HepG2 (cell line): ENCODE measurements around the gene STIMATE.

Source experiments
- AGO1 ChIP-seq: fragments of 200-400 bp; formaldehyde crosslinking; IDR thresholded peaks from 2 replicates; pipeline ENCODE4 v1.6.1; 2017; ENCODE audit warnings: mild to moderate bottlenecking, low read depth, low read length, moderate library complexity; ENCODE audit not compliant: poor library complexity, severe bottlenecking
- CCAR2 ChIP-seq: fragments of 200-400 bp; formaldehyde crosslinking; optimal IDR thresholded peaks from 2 replicates; pipeline ENCODE3; 2018; ENCODE audit warnings: low read depth, mild to moderate bottlenecking, low read length, moderate library complexity
- FOXA1 ChIP-seq, 2 experiments: fragments of 450-650 bp in 1 of 2; sonication (generic) in 1 of 2; formaldehyde crosslinking in 1 of 2; IDR thresholded peaks; 2 replicates each; pipeline versions ENCODE4 v1.4.0 to v1.6.1; 2016 to 2020; ENCODE audit warnings: missing genetic modification reagents in 1 of 2
- MXI1 ChIP-seq: IDR thresholded peaks from 3 replicates; pipeline ENCODE4 v1.6.1; 2012; ENCODE audit warnings: low read depth, low read length, inconsistent platforms, borderline replicate concordance
- NFE2L2 ChIP-seq: fragments of 150-350 bp; IDR thresholded peaks from 2 replicates; pipeline ENCODE4 v1.6.1; 2014; ENCODE audit warnings: low read length
- SMAD3 ChIP-seq: sonication (generic); formaldehyde crosslinking; IDR thresholded peaks from 2 replicates; pipeline ENCODE4 v1.4.0; 2020; ENCODE audit warnings: missing genetic modification reagents
- ZNF143 ChIP-seq: sonication (generic); formaldehyde crosslinking; IDR thresholded peaks from 2 replicates; pipeline ENCODE4 v1.4.0; 2020; ENCODE audit warnings: missing genetic modification reagents
- ZNF556 ChIP-seq: sonication (generic); formaldehyde crosslinking; IDR thresholded peaks from 2 replicates; pipeline ENCODE4 v1.4.0; 2020; ENCODE audit warnings: mild to moderate bottlenecking, missing genetic modification reagents, borderline replicate concordance
- TF ChIP-seq, protein P1 (sequence below): sonication (generic); formaldehyde crosslinking; IDR thresholded peaks from 2 replicates; pipeline ENCODE4 v1.5.0; 2020; ENCODE audit warnings: mild to moderate bottlenecking, missing genetic modification reagents, borderline replicate concordance
- TF ChIP-seq, protein P2 (sequence below): sonication (generic); formaldehyde crosslinking; IDR thresholded peaks from 2 replicates; pipeline ENCODE4 v1.5.0; 2020; ENCODE audit warnings: missing genetic modification reagents
- TF ChIP-seq, protein P3 (sequence below): sonication (generic); formaldehyde crosslinking; IDR thresholded peaks from 2 replicates; pipeline ENCODE4 v1.5.0; 2020; ENCODE audit warnings: mild to moderate bottlenecking, missing genetic modification reagents, moderate library complexity

DNA sequence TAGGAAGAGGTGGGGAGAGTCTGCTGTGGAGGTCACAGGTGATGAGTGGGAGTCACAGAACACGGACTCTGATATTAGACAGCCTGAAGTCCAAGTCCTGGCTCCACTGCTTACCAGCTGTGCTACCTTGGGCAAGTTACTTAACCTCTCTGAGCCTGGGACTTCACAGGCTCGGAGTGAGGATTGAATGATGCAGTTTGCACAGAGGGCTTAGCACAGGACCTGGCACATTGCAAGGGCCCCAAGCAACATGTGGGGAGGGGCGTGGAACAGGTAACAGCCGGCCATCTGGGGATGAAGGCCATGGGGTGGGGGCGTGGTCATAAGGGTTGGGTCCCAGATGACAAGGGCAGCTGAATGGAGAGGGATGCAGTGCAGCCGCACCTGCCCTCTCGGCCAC is 107.0 kb downstream of the STIMATE start:
- no peak for TF ChIP-seq CCAR2
- no peak for TF ChIP-seq ZNF556 (CRISPR knock-in tag)
- TF ChIP-seq, protein P1, sequence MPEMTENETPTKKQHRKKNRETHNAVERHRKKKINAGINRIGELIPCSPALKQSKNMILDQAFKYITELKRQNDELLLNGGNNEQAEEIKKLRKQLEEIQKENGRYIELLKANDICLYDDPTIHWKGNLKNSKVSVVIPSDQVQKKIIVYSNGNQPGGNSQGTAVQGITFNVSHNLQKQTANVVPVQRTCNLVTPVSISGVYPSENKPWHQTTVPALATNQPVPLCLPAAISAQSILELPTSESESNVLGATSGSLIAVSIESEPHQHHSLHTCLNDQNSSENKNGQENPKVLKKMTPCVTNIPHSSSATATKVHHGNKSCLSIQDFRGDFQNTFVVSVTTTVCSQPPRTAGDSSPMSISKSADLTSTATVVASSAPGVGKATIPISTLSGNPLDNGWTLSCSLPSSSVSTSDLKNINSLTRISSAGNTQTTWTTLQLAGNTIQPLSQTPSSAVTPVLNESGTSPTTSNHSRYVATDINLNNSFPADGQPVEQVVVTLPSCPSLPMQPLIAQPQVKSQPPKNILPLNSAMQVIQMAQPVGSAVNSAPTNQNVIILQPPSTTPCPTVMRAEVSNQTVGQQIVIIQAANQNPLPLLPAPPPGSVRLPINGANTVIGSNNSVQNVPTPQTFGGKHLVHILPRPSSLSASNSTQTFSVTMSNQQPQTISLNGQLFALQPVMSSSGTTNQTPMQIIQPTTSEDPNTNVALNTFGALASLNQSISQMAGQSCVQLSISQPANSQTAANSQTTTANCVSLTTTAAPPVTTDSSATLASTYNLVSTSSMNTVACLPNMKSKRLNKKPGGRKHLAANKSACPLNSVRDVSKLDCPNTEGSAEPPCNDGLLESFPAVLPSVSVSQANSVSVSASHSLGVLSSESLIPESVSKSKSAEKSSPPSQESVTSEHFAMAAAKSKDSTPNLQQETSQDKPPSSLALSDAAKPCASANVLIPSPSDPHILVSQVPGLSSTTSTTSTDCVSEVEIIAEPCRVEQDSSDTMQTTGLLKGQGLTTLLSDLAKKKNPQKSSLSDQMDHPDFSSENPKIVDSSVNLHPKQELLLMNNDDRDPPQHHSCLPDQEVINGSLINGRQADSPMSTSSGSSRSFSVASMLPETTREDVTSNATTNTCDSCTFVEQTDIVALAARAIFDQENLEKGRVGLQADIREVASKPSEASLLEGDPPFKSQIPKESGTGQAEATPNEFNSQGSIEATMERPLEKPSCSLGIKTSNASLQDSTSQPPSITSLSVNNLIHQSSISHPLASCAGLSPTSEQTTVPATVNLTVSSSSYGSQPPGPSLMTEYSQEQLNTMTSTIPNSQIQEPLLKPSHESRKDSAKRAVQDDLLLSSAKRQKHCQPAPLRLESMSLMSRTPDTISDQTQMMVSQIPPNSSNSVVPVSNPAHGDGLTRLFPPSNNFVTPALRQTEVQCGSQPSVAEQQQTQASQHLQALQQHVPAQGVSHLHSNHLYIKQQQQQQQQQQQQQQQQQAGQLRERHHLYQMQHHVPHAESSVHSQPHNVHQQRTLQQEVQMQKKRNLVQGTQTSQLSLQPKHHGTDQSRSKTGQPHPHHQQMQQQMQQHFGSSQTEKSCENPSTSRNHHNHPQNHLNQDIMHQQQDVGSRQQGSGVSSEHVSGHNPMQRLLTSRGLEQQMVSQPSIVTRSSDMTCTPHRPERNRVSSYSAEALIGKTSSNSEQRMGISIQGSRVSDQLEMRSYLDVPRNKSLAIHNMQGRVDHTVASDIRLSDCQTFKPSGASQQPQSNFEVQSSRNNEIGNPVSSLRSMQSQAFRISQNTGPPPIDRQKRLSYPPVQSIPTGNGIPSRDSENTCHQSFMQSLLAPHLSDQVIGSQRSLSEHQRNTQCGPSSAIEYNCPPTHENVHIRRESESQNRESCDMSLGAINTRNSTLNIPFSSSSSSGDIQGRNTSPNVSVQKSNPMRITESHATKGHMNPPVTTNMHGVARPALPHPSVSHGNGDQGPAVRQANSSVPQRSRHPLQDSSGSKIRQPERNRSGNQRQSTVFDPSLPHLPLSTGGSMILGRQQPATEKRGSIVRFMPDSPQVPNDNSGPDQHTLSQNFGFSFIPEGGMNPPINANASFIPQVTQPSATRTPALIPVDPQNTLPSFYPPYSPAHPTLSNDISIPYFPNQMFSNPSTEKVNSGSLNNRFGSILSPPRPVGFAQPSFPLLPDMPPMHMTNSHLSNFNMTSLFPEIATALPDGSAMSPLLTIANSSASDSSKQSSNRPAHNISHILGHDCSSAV (CRISPR knock-in tag) = no peak
- no peak for TF ChIP-seq FOXA1 (IDR thresholded peaks at IDR 0.05)
- TF ChIP-seq FOXA1 (CRISPR knock-in tag; IDR thresholded peaks at IDR 0.05) = no peak
- TF ChIP-seq AGO1 = no peak
- TF ChIP-seq SMAD3 = no peak
- TF ChIP-seq NFE2L2 = no peak
- no peak for TF ChIP-seq MXI1
- TF ChIP-seq, protein P2, sequence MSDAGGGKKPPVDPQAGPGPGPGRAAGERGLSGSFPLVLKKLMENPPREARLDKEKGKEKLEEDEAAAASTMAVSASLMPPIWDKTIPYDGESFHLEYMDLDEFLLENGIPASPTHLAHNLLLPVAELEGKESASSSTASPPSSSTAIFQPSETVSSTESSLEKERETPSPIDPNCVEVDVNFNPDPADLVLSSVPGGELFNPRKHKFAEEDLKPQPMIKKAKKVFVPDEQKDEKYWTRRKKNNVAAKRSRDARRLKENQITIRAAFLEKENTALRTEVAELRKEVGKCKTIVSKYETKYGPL (CRISPR knock-in tag) = no peak
- no peak for TF ChIP-seq ZNF143 (CRISPR knock-in tag)
- TF ChIP-seq, protein P3, sequence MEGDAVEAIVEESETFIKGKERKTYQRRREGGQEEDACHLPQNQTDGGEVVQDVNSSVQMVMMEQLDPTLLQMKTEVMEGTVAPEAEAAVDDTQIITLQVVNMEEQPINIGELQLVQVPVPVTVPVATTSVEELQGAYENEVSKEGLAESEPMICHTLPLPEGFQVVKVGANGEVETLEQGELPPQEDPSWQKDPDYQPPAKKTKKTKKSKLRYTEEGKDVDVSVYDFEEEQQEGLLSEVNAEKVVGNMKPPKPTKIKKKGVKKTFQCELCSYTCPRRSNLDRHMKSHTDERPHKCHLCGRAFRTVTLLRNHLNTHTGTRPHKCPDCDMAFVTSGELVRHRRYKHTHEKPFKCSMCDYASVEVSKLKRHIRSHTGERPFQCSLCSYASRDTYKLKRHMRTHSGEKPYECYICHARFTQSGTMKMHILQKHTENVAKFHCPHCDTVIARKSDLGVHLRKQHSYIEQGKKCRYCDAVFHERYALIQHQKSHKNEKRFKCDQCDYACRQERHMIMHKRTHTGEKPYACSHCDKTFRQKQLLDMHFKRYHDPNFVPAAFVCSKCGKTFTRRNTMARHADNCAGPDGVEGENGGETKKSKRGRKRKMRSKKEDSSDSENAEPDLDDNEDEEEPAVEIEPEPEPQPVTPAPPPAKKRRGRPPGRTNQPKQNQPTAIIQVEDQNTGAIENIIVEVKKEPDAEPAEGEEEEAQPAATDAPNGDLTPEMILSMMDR (CRISPR knock-in tag) = no peak
